UCSD-AML1 (cell line): ENCODE data around the gene MORN3.
"Not testable (repeated sequence)": the region's sequence is repeated elsewhere in the genome, so short reads cannot be mapped to it uniquely, and the experiment has no call there.

Experiments used
- DNase-seq: peaks from one replicate; lab custom pipeline; 2025; ENCODE audit not compliant: unreplicated experiment; lab: John Stamatoyannopoulos, UW

Gene MORN3

GRCh38 chr12:121641343-121641630 is 28.2 kb downstream of the MORN3 start:
- DNase-seq, result no peak

- no peak for DNase-seq
These were observed 30.9 kb downstream of the MORN3 start for GRCh38 chr12:121638298-121639202.

GRCh38 chr12:121637231-121637914 is 32.1 kb downstream of the MORN3 start:
- peak; percentile 44 for DNase-seq

- no peak for DNase-seq
These were observed 34.6 kb downstream of the MORN3 start for GRCh38 chr12:121634836-121635235.

GRCh38 chr12:121633833-121634196 is 35.6 kb downstream of the MORN3 start:
- DNase-seq, result not testable (repeated sequence)

- DNase-seq, result no peak
These were observed 37.1 kb downstream of the MORN3 start for GRCh38 chr12:121632069-121632970.

- DNase-seq, result no peak
These were observed 38.6 kb downstream of the MORN3 start for GRCh38 chr12:121630791-121631355.

DNA sequence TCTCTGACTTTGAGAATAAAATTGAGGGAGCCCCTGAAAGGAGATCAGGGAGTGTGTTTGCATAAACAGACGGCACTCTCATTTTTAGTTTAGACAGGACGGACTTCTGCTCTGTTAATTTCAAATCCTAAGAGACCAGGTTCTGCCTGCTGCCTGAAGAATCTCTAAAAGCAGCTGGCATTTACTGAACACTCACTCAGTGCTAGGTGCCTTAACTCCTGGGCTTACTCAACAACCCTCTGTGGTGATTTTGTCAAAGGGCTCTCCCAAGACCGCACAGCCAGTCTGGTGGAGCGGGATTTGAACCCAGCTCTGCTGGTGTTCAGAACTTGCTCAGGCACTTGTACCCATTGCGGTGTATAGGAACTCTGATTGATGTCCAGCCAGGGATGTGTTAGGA is 40.9 kb downstream of the MORN3 start:
- DNase-seq, result no peak

DNA sequence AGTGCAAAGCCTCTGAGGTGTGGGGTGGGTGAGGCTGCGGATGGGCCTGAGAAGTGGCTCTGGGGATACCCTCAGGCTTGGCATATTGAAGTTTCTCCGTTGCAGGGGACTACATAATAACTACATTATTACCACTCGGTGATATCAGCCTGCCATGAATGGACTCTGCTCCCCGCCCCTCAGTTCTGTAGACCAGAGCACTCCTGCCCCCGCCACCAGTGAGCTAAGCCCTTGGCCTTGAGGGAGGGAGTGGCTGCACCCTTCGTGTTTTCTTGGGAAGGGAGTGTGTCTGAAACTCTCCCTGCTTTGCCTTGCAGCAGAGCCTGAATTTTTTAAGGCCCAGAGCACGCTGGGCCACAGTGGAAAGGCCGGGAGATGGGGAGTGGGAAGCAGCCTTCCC is 41.4 kb downstream of the MORN3 start:
- DNase-seq, result peak; percentile 32

- peak; percentile 79 for DNase-seq
These were observed 42.4 kb downstream of the MORN3 start for GRCh38 chr12:121626853-121627640.

- peak; percentile 96 for DNase-seq
These were observed 43.2 kb downstream of the MORN3 start, which contains the start of gene ORAI1 for GRCh38 chr12:121626087-121626852. Gene ORAI1 (plus strand): TSS chr12:121626530.

- DNase-seq, result peak; percentile 38
These were observed 49.0 kb downstream of the MORN3 start for GRCh38 chr12:121620333-121620891.

- DNase-seq, result no peak
These were observed 50.7 kb downstream of the MORN3 start for GRCh38 chr12:121618659-121619233.

DNA sequence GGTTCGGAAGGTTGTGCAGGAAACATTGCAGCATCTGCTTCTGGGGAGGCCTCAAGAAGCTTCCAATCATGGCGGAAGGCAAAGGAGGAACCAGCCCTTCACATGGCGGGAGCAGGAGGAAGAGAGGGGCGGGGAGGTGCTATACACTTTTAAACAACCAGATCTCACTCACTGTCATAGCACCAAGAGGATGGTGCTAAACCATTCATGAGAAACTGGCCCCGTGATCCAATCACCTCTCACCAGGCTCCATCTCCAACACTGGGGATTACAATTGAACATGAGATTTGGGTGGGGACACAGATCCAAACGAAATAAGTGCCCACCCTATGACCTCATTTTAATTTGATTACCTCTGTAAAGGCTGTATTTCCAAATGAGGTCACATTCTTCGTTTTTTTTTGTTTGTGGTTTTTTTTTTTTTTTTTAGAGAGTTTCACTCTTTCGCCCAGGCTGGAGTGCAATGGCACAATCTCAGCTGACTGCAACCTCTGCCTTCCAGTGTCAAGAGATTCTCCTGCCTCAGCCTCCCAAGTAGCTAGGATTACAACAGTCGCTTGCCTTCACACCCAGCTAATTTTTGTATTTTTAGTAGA is 54.5 kb downstream of the MORN3 start:
- no peak for DNase-seq

- no peak for DNase-seq
These were observed 56.0 kb downstream of the MORN3 start for GRCh38 chr12:121613462-121613861.

- DNase-seq, result peak; percentile 30
These were observed 58.1 kb downstream of the MORN3 start for GRCh38 chr12:121611306-121611705.

GRCh38 chr12:121610239-121611149 is 59.0 kb downstream of the MORN3 start:
- no peak for DNase-seq
